GM19452 (cell line): ENCODE data around the gene WIPF1.

Source experiments
- ATAC-seq: cut with Tn5 transposase; IDR thresholded peaks from one replicate; pipeline ENCODE4 v1.9.1; 2021; ENCODE audit not compliant: unreplicated experiment

The WIPF1 gene

GRCh38 chr2:174597009-174597344 is 627 bp downstream of the WIPF1 start:
- no peak for ATAC-seq

- no peak for ATAC-seq
These were observed 1.7 kb downstream of the WIPF1 start for GRCh38 chr2:174595891-174596397.

- ATAC-seq = no peak
These were observed 2.3 kb downstream of the WIPF1 start for GRCh38 chr2:174595116-174595809.

GRCh38 chr2:174594456-174594855 is 3.1 kb downstream of the WIPF1 start:
- no peak for ATAC-seq

GRCh38 chr2:174593574-174594203 is 3.9 kb downstream of the WIPF1 start:
- peak; percentile 62 for ATAC-seq

GRCh38 chr2:174593041-174593440 is 4.6 kb downstream of the WIPF1 start:
- no peak for ATAC-seq

- ATAC-seq = no peak
These were observed 5.9 kb downstream of the WIPF1 start for GRCh38 chr2:174591740-174592139.

GRCh38 chr2:174590928-174591648 is 6.5 kb downstream of the WIPF1 start:
- ATAC-seq = no peak

GRCh38 chr2:174590346-174590745 is 7.3 kb downstream of the WIPF1 start:
- no peak for ATAC-seq

GRCh38 chr2:174589334-174589733 is 8.3 kb downstream of the WIPF1 start:
- no peak for ATAC-seq

- no peak for ATAC-seq
These were observed 9.1 kb downstream of the WIPF1 start for GRCh38 chr2:174588463-174588862.

GRCh38 chr2:174587579-174587978 is 10.0 kb downstream of the WIPF1 start:
- ATAC-seq = no peak

GRCh38 chr2:174586418-174587295 is 10.9 kb downstream of the WIPF1 start:
- ATAC-seq = no peak

GRCh38 chr2:174585657-174586252 is 11.8 kb downstream of the WIPF1 start:
- ATAC-seq = no peak

- no peak for ATAC-seq
These were observed 12.5 kb downstream of the WIPF1 start for GRCh38 chr2:174585146-174585545.

- ATAC-seq = no peak
These were observed 16.1 kb downstream of the WIPF1 start for GRCh38 chr2:174581491-174581890.

- ATAC-seq = no peak
These were observed 16.7 kb downstream of the WIPF1 start for GRCh38 chr2:174580951-174581350.

- no peak for ATAC-seq
These were observed 19.5 kb downstream of the WIPF1 start for GRCh38 chr2:174577967-174578589.

- no peak for ATAC-seq
These were observed 22.4 kb downstream of the WIPF1 start for GRCh38 chr2:174575124-174575776.

- no peak for ATAC-seq
These were observed 22.9 kb downstream of the WIPF1 start for GRCh38 chr2:174574657-174575056.
